HG03442 (cell line): Measurements from ENCODE around the gene FAM227B.
"Not testable (repeated sequence)": the region's sequence is repeated elsewhere in the genome, so short reads cannot be mapped to it uniquely, and the experiment has no call there.

Experiments
- ATAC-seq: cut with Tn5 transposase; IDR thresholded peaks from one replicate; pipeline ENCODE4 v1.9.1; 2021; ENCODE audit warnings: mild to moderate bottlenecking, moderate library complexity; ENCODE audit not compliant: unreplicated experiment

The FAM227B gene

DNA sequence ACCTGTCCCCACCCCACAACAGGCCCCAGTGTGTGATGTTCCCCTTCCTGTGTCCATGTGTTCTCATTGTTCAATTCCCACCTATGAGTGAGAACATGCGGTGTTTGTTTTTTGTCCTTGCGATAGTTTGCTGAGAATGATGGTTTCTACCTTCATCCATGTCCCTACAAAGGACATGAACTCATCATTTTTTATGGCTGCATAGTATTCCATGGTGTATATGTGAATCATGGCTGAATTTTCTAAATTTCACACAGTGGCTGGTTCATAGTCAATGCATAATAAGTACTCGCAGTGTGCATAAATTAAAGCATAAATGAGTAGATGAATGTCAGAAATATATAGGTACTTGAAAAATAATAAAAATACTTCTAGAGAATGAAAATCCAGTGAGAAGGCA, 8.4 kb downstream of the FAM227B start:
- ATAC-seq: not testable (repeated sequence)

DNA sequence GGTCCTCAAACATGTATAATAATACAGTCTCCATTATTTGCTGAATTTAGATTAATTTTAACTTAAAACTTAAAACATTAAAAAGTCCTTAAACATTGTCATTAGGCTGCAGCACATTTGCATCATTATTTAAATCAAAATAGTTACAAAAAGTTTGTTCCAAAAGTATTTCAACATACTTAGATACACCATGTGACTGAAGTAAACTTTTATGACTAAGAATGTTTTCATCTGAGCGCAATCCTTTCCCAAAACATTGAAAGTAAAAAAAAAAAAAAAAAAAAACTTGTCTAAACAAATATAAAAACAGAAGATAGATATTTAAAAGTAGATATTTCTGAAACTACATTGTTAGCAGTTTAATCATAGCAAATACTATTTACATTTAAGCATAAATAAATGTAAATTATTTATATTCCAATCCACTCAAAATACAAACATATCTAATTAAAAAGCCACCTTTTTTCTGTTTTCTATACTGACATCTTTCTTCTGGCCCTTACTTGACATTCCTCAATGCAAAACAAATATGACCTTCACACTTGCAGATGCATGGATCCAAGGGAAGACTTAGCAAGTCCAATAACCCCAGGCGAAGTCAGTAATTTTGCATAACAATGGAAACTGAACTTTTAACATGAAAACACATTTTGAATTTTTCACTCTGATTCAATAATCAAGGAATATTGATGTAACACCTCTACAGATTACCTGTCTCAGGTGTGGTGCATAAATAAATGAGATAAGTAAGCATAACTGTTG, 10.3 kb downstream of the FAM227B start:
- ATAC-seq: no peak

DNA sequence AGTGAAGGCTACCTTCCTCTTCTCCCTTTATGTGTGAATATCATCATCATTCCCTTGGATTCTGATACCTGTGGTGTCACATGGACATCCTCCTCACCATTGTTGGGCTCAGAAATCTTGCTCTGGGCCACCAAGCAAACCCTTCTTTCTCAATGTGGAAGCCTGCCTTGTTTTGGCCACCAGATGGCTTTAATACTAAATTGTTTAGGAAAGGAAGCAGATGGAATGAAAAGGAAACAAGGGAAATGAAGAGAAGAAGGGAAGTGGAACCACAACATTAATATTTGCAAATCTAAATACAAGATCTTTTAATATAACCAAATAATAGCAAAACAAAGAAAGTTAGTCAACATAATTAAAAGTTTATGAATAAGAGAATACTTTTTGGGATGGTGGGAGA, 14.0 kb downstream of the FAM227B start:
- no peak for ATAC-seq

DNA sequence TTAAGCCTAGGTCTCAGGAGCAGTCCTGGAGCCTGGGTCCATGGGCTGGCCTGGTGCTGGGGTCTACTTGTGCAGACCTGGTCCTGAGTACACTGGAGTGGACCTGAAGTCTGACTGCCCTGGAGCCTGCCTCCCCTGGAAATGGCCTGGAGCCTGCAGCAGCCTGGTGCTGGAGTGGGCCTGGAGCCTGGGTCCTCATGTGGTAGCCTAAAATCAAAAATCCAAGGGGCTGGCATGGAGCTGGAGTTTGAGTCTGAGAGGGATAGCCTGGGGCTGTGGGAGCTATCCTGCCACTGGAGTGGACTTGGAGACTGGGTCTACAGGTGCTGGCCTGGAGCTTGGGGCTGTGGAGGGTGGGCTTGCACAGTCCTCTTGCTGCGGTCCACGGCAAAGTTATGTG, 15.0 kb downstream of the FAM227B start:
- no peak for ATAC-seq

DNA sequence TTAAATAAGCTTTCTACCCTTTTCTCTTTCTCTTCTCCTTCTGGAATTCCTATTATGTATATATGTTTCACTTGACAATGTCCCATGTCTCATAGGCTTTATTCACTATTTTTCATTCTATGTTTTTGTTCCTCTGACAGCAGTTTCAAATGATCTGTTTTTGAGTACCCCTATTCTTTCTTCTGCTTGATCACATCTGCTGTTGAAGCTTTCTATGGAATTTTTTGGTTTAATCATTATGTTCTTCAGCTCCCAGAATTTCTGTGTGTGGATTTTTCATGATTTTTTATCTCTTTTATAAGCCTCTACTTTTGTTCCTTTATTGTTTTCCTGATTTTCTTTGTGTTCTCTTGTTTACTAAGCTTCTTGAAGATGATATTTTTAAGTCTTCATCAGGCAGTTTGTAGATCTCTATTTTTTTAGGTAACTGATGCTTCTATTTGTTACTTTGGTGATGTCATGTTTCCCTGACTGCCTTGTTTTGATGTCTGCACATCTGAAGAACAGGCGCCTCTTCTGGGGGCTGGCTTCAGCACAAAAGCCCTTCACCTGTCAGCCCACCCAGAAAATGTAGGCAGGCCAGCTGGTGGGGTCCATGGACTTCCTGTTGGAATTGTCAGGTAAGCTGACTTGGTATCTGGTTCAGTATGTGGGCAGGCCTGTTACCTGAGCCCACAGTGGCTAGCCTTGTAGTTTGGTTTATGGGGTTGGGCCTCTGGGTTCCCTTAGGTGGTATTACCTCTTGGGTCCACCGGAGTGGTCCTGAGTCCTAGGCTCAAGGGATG, 15.8 kb downstream of the FAM227B start:
- no peak for ATAC-seq

DNA sequence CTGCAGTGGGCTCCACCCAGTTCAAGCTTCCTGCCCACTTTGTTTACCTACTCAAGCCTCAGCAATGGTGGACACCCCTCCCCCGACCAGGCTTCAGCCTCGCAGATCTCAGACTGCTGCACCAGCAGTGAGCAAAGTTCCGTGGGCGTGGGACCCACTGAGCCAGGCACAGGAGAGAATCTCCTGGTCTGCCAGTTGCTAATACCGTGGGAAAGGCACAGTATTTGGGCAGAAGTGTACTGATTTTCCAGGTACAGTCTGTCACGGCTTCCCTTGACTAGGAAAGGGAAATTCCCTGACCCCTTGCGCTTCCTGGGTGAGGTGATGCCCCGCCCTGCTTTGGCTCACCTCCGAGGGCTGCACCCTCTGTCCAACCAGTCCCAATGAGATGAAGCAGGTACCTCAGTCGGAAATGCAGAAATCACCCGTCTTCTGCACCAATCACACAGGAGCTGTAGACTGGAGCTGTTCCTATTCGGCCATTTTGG, 27.7 kb downstream of the FAM227B start:
- ATAC-seq: not testable (repeated sequence)

DNA sequence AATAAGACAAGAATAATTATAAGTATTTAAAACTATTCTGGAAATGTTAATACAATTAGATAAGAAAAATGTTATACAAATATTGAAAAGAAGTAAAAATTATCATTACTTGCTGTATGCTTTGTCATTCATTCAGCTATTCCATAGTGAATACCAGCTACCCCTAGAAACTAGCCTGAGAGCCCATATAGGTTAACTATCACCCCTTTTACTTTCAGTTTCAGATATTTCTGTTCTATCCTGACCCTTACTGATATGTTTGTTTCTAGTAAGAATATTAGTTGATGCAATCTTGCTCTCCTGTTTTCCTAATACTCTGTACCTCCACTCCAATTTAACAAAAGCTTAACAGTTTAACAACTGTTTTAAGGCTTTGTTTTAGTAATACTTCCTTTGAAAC, 31.6 kb downstream of the FAM227B start:
- peak; percentile 80 for ATAC-seq

DNA sequence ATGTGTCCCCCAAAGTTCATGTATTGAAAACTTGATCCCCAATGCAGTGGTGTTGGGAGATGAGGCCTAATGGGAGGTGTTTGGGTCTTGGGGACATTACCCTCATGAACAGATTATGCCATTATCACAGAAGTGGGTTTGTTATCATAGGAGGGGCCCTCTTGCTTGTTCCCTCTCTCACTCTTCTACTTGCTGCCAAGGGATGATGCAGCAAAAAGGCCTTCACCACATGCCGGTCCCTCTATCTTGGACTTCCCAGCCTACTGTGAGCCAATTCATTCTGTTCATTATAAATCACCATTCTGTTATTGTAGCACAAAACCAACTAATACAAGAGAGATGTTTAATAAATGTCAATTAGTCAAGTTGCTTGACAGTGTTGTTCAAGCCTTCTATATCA, 47.2 kb downstream of the FAM227B start:
- ATAC-seq: no peak

DNA sequence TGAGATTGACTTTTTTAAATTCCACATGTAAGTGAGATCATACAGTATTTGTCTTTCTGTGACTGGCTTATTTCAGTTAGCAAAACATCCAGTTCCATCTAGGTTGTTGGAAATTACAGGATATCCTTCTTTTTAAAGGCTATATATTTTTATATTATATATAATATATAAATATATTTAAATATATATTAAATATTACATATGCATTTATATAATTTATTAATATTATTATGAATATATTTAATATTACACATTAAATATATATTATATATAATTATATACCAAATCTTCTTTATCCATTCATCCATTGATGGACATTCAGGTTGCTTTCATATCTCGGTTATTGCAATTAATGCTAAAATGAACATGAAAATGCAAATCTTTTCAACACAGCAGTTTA, 49.9 kb downstream of the FAM227B start:
- ATAC-seq: no peak

DNA sequence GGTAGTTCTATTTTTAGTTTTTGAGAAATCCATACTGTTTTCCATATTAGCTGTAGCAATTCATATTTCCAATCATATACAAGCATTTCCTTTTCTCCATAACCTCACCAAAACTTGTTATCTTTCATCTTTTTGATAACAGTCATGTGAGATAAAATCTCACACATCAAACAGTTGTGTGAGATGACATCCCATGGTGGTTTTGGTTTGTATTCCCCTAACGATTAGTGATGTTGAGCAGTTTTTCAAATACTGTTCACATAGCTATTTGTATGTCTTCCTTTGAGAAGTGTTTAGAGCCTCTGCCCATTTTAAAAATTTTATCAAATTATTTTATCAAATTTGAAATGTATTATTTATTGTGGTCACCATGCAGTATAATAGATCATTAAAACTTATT, 50.4 kb downstream of the FAM227B start:
- ATAC-seq: no peak

DNA sequence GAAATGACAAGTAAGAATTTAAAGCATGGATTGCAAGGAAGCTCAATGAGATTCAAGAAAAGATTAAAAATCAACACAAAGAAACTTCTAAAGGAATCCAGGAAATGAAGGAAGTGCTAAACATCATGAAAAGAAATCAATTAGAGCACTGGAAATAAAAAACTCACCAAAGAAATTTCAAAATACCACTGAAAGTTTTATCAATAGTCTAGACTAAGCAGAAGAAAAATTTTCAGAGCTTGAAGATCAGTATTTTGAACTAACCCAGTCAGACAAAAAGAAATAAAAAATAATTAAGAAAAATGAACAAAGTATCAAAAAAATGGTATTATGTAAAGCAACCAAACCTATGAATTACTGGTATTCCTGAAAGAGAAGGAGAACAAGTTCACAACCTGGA, 60.6 kb downstream of the FAM227B start:
- no peak for ATAC-seq

DNA sequence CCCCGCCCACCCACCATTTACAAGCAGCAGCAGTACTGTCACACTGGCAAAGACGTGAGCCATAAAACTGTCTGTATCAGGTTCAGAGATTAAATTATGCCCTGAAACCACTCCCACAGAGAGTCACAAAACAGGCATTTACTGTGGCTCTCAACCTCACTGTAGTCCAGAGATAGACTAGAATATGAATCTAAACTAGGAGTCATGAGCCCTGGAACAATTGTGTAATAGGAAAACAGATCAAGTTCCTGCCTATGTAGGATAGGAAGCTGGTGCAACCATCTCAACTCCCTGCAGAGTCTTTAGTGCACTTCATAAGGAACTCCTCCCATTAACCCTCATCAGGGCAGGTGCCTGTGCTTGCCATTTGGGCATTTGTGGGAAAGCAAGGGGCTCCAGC, 61.7 kb downstream of the FAM227B start:
- ATAC-seq: no peak

DNA sequence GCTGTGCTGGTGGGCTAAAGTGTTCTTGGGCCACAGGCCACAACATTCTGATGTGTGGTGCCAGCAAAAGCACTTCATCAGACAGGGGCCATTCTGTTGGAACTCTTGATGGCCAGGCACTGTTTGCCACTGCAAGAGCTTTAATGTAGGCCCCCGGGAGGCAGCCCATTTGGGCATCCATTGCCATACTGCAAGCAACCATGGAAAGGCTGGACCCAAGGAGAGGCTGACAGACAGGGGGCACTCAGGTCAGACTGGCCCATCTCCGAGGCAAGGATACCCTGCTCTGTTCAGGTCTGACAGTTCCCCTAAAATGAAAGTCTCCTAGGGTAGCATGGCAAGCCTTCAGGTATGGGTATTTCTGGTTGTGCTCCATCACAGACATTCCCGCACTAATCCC, 64.2 kb downstream of the FAM227B start:
- no peak for ATAC-seq

DNA sequence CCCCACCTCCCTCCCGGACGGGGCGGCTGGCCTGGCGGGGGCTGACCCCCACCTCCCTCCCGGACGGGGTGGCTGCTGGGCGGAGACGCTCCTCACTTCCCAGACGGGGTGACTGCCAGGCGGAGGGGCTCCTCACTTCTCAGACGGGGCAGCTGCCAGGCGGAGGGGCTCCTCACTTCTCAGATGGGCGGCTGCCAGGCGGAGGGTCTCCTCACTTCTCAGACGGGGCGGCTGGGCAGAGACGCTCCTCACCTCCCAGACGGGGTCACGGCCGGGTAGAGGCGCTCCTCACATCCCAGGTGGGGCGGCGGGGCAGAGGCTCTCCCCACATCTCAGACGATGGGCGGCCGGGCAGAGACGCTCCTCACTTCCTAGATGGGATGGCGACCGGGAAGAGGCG, 70.3 kb downstream of the FAM227B start:
- ATAC-seq: not testable (repeated sequence)

DNA sequence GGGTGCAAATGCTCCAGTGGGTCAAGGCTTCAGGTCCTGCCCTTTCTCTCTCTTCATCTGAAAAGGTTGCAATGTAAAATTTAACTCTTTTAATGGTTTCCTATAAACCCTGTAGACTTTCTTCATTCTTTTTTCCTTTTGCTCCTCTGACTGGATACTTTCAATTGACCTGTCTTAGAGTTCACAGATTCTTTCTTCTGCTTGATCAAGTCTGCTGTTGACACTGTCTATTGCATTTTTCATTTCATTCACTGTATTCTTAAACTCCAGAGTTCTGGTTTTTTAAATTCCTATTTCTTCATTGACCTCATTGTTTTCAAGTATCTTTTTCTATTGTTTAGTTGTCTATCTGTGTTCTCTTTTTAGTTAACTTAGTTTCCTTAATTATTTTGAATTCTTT, 82.1 kb downstream of the FAM227B start:
- no peak for ATAC-seq

DNA sequence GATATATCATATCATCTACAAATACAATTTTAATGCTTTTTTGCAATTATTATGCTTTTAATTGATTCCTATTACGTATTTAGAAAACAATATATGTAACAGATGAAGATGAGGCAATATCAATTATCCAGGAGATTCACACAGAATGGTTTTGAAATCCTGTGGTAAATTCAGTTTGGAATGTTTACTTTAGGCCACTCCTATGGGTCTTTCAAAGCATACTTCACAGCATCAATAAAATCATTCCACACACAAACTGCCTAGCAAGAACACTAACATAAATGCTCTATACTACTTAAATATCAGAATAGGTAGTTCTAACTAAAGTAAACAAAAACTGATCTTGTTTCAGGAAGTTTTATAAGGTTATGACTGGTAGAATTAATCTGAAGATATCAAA, 90.5 kb downstream of the FAM227B start:
- ATAC-seq: no peak

DNA sequence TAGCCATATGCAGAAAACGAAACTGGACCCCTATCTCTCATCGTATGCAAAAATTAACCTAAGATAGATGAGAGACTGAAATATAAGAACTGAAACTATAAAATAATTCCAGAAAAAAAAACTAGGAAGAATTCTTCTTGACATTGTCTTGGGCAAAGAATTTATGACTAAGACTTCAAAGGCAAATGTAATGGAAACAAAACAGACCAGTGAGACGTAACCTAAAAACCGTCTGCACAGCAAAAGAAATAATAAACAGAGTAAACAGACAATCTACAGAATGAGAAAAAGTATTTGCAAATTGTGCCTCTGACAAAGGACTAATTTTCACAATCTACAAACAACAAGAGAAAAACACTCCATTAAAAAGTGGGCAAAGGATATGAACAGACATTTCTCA, 92.3 kb downstream of the FAM227B start:
- no peak for ATAC-seq

DNA sequence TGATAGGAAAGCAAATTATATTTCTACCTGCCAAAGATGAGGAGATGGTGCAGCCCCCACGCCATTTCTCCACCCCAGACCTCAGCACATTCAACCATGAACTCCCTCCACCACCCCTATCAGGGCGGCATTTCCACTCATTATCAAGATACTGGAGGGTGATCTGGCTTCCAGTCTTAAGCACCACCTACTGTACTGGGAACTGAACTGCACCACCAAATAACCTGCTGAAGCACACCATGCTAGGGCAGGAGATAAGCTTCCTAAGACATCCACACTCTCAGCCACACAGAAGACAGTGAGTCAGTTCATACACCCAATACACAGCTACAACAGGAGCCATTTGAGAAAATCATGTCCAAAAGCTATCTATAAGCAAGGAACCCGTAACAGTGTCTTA, 98.8 kb downstream of the FAM227B start:
- ATAC-seq: no peak

DNA sequence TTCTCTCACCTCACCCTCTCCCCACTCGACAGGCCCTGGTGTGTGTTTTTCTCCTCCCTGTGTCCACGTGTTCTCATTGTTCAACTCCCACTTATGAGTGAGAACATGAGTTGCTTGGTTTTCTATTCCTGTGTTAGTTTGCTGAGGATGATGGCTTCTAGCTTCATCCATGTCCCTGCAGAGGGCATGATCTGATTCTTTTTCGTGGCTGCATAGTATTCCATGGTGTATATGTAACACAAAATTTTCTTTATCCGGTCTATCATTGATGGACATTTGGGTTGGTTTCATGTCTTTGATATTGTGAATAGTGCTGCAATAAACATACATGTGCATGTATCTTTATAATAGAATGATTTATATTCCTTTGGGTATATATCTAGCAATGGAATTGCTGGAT, 107.9 kb downstream of the FAM227B start:
- ATAC-seq: not testable (repeated sequence)

DNA sequence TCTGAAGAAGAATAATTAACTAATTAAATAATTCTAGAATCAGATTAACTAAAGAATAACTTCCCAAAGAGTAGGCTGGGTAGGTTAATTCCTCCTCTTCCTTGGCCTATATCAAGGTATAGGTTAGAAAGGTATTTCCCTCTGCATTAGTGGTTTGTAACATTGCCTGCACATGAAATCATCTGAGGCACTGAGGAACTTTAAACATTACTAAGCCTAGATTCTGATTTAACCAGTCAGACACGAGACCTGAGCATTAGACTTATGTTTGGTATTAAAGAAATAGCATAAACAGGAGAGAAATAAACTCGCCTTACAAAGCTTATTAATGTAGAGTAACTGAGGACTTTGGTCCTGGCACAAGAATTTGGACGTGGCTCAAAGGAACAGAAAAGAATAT, 113.4 kb downstream of the FAM227B start:
- ATAC-seq: no peak

DNA sequence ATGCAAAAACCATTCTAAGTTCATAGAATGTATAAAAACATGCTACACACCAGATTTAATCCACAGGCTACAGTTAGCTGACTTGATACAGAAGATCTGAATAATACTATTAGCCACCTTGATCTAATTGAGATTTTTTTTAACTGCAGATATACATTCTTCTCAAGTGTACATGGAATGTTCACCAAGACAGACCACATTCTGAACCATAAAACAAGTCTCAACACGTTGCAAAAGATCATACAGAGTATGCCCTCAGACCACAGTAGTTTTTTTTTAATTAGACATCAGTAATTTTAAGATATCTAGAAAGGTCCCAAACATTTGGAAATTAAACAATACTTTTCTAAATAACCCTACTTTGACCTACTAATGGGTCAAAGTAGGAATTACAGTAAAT, 114.3 kb downstream of the FAM227B start:
- no peak for ATAC-seq

DNA sequence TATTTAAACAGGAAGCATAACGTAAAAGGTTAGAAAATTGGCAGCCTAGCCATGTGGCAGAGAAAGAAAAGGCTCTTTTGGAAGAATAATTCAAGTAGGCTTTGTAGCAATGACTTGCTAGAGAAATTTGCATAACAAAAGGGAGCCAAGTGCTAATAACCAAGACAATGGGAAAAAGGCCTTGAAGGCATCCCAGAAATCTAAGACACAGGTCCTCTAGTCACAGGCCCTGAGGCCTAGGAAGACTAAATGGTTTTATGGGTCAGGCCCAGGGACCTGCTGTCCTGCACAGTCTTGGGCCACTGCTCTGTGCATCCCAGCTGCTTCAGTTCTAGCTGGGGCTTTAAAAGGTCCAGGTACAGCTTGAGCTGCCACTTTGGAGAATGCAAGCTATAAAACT, 119.0 kb downstream of the FAM227B start:
- no peak for ATAC-seq
